HG03432 (cell line): ENCODE data around the gene SLC25A47.

Source experiments
- ATAC-seq: cut with Tn5 transposase; IDR thresholded peaks from one replicate; pipeline ENCODE4 v1.9.1; 2021; ENCODE audit warnings: mild to moderate bottlenecking, moderate library complexity; ENCODE audit not compliant: unreplicated experiment

The SLC25A47 gene

GRCh38 chr14:100322138-100322957 lies 791 bp upstream of the SLC25A47 start:
- no peak for ATAC-seq

GRCh38 chr14:100323942-100324307 lies 786 bp downstream of the SLC25A47 start:
- no peak for ATAC-seq

GRCh38 chr14:100325231-100325632 lies 2.1 kb downstream of the SLC25A47 start:
- ATAC-seq = no peak

- no peak for ATAC-seq
These were observed 2.8 kb downstream of the SLC25A47 start for GRCh38 chr14:100325958-100326357.

- no peak for ATAC-seq
These were observed 4.0 kb downstream of the SLC25A47 start for GRCh38 chr14:100327128-100327527.

- ATAC-seq = no peak
These were observed 5.5 kb downstream of the SLC25A47 start for GRCh38 chr14:100328495-100329163.

- no peak for ATAC-seq
These were observed 6.3 kb downstream of the SLC25A47 start for GRCh38 chr14:100329233-100330006.

GRCh38 chr14:100330007-100330344 lies 6.8 kb downstream of the SLC25A47 start:
- ATAC-seq = no peak

GRCh38 chr14:100330388-100330931 lies 7.3 kb downstream of the SLC25A47 start:
- no peak for ATAC-seq

- no peak for ATAC-seq
These were observed 9.0 kb downstream of the SLC25A47 start for GRCh38 chr14:100332071-100332639.

- ATAC-seq = peak; percentile 78
These were observed 9.7 kb downstream of the SLC25A47 start for GRCh38 chr14:100332797-100333196.

- no peak for ATAC-seq
These were observed 10.2 kb downstream of the SLC25A47 start for GRCh38 chr14:100333311-100333710.

- no peak for ATAC-seq
These were observed 10.7 kb downstream of the SLC25A47 start for GRCh38 chr14:100333827-100334226.

- no peak for ATAC-seq
These were observed 11.8 kb downstream of the SLC25A47 start for GRCh38 chr14:100334904-100335303.

GRCh38 chr14:100336618-100337530 lies 13.7 kb downstream of the SLC25A47 start:
- peak; percentile 43 for ATAC-seq

- ATAC-seq = no peak
These were observed 16.8 kb downstream of the SLC25A47 start for GRCh38 chr14:100339766-100340422.

GRCh38 chr14:100340423-100340813 lies 17.3 kb downstream of the SLC25A47 start:
- no peak for ATAC-seq

GRCh38 chr14:100341301-100342031 lies 18.3 kb downstream of the SLC25A47 start:
- peak; percentile 52 for ATAC-seq

GRCh38 chr14:100342195-100342594 lies 19.1 kb downstream of the SLC25A47 start:
- no peak for ATAC-seq
